IMR-90 (cell line): ENCODE results near the gene ANKRD44. TPM values are rescaled to one million over a fixed set of nuclear protein-coding genes. Genes with fewer than 3 reads are reported as not detected.

Experiments used
- ATAC-seq: fragments of 200-7000 bp; cut with Tn5 transposase; 2 replicates; pipeline ENCODE4 v1.9.1; 2020; ENCODE audit warnings: low read depth, mild to moderate bottlenecking, moderate library complexity
- BruUV-seq: library from RNA; stranded (reverse); fragments of 400-500 nt; replicated peaks from 2 replicates; lab custom pipeline; 2021; lab: Mats Ljungman, UMichigan
- CTCF ChIA-PET: fragments of 300-600 bp; formaldehyde crosslinking; extraction: SDS; loops from one replicate; lab custom pipeline; 2021; ENCODE audit warnings: antibody characterized with exemption; lab: Yijun Ruan, JAX
- POLR2A ChIA-PET: fragments of 300-600 bp; sonication (Branson Sonifier 250); formaldehyde crosslinking; loops from one replicate; lab custom pipeline; 2022; ENCODE audit warnings: antibody characterized with exemption; ENCODE audit not compliant: unreplicated experiment; lab: Charles Lee
- DNase-seq: peaks from one replicate; pipeline ENCODE4 v3.0.0; 2013
- H2AFZ ChIP-seq: replicated peaks from 2 replicates; pipeline ENCODE3; 2013; ENCODE audit warnings: low read length, mild to moderate bottlenecking; ENCODE audit not compliant: poor library complexity
- H2AK5ac ChIP-seq: 2 replicates; pipeline ENCODE4 v1.6.1; 2013; ENCODE audit warnings: low read depth, low read length, inconsistent platforms
- H2AK9ac ChIP-seq: replicated peaks from 2 replicates; pipeline ENCODE3; 2013; ENCODE audit warnings: mild to moderate bottlenecking, low read depth, low read length, moderate library complexity; ENCODE audit not compliant: poor library complexity
- H2BK120ac ChIP-seq: 2 replicates; pipeline ENCODE4 v1.6.1; 2013; ENCODE audit warnings: low read depth, low read length, inconsistent platforms
- H2BK15ac ChIP-seq: 3 replicates; pipeline ENCODE4 v1.6.1; 2013; ENCODE audit warnings: low read depth, low read length, inconsistent platforms
- H2BK20ac ChIP-seq: 2 replicates; pipeline ENCODE4 v1.6.1; 2013; ENCODE audit warnings: low read depth, mild to moderate bottlenecking, inconsistent platforms, low read length, moderate library complexity
- H2BK5ac ChIP-seq: 2 replicates; pipeline ENCODE4 v1.6.1; 2013; ENCODE audit warnings: mild to moderate bottlenecking, low read depth, low read length, inconsistent platforms; ENCODE audit not compliant: poor library complexity, severe bottlenecking
- H3K14ac ChIP-seq: replicated peaks from 2 replicates; pipeline ENCODE4 v1.6.1; 2013; ENCODE audit warnings: low read depth, low read length, inconsistent platforms
- H3K18ac ChIP-seq: 2 replicates; pipeline ENCODE4 v1.6.1; 2013; ENCODE audit warnings: low read depth, low read length, control low read depth
- H3K23ac ChIP-seq: 2 replicates; pipeline ENCODE4 v1.6.1; 2013; ENCODE audit warnings: low read depth, low read length, inconsistent platforms
- H3K27ac ChIP-seq: 2 replicates; pipeline ENCODE4 v1.5.1; 2013; ENCODE audit warnings: mild to moderate bottlenecking, control low read depth, low read length; ENCODE audit not compliant: insufficient read depth
- H3K27me3 ChIP-seq: 2 replicates; pipeline ENCODE4 v1.6.1; 2013; ENCODE audit warnings: low read length; ENCODE audit not compliant: control insufficient read depth, insufficient read depth
- H3K36me3 ChIP-seq: 2 replicates; pipeline ENCODE4 v1.6.1; 2013; ENCODE audit warnings: low read length, mixed read lengths; ENCODE audit not compliant: control insufficient read depth, insufficient read depth
- H3K4ac ChIP-seq: 2 replicates; pipeline ENCODE4 v1.6.1; 2013; ENCODE audit warnings: low read depth, low read length, inconsistent platforms
- H3K4me1 ChIP-seq: 2 replicates; pipeline ENCODE4 v1.6.1; 2013; ENCODE audit warnings: low read length, mixed read lengths; ENCODE audit not compliant: control insufficient read depth, insufficient read depth
- H3K4me2 ChIP-seq: 2 replicates; pipeline ENCODE4 v1.6.1; 2013; ENCODE audit warnings: low read depth, mild to moderate bottlenecking, control low read depth, low read length, moderate library complexity
- H3K4me3 ChIP-seq: 2 replicates; pipeline ENCODE4 v1.5.1; 2013; ENCODE audit warnings: low read depth, mild to moderate bottlenecking, control low read depth, low read length, moderate library complexity; ENCODE audit not compliant: insufficient read depth
- H3K56ac ChIP-seq: 2 replicates; pipeline ENCODE4 v1.6.1; 2013; ENCODE audit warnings: low read length, inconsistent platforms; ENCODE audit not compliant: insufficient read depth; ENCODE audit errors: extremely low read depth
- H3K79me1 ChIP-seq, 2 experiments: 2 replicates each; pipeline ENCODE4 v1.6.1; 2013; ENCODE audit warnings: low read length in 2 of 2, inconsistent platforms in 1 of 2, low read depth in 1 of 2
- H3K9ac ChIP-seq: 2 replicates; pipeline ENCODE4 v1.6.1; 2013; ENCODE audit warnings: low read depth, low read length, control low read depth
- H3K9me1 ChIP-seq: 2 replicates; pipeline ENCODE4 v1.6.1; 2013; ENCODE audit warnings: low read length, inconsistent platforms; ENCODE audit not compliant: insufficient read depth
- H3K9me3 ChIP-seq: 2 replicates; pipeline ENCODE4 v1.6.1; 2013; ENCODE audit warnings: low read length; ENCODE audit not compliant: control insufficient read depth, insufficient read depth
- H4K20me1 ChIP-seq: 2 replicates; pipeline ENCODE4 v1.6.1; 2013; ENCODE audit warnings: low read length, inconsistent platforms; ENCODE audit not compliant: insufficient read depth
- H4K5ac ChIP-seq: 2 replicates; pipeline ENCODE4 v1.6.1; 2013; ENCODE audit warnings: mild to moderate bottlenecking, low read depth, low read length, control low read depth
- H4K8ac ChIP-seq, 2 experiments: 2 replicates each; pipeline ENCODE4 v1.6.1; 2013; ENCODE audit warnings: low read depth in 2 of 2, low read length in 2 of 2, control low read depth in 1 of 2, inconsistent platforms in 1 of 2
- H4K91ac ChIP-seq: 2 replicates; pipeline ENCODE4 v1.6.1; 2013; ENCODE audit warnings: low read depth, low read length, inconsistent platforms; ENCODE audit not compliant: insufficient read depth
- BHLHE40 ChIP-seq: fragments of 150-350 bp; IDR thresholded peaks from 2 replicates; pipeline ENCODE4 v1.6.1; 2016; ENCODE audit warnings: mild to moderate bottlenecking, low read depth, low read length
- CEBPB ChIP-seq: IDR thresholded peaks from 2 replicates; pipeline ENCODE4 v1.6.1; 2012; ENCODE audit warnings: low read depth, low read length, improper control_type of control experiment
- CHD1 ChIP-seq: IDR thresholded peaks from 2 replicates; pipeline ENCODE4 v1.6.1; 2012; ENCODE audit warnings: low read depth, low read length, improper control_type of control experiment
- MAFK ChIP-seq: IDR thresholded peaks from 2 replicates; pipeline ENCODE4 v1.6.1; 2012; ENCODE audit warnings: low read depth, low read length, improper control_type of control experiment
- MAZ ChIP-seq: IDR thresholded peaks from 2 replicates; pipeline ENCODE4 v1.6.1; 2012; ENCODE audit warnings: low read depth, mild to moderate bottlenecking, low read length, improper control_type of control experiment, moderate library complexity, borderline replicate concordance
- POLR2A ChIP-seq: IDR thresholded peaks from 2 replicates; pipeline ENCODE4 v1.6.1; 2012; ENCODE audit warnings: mild to moderate bottlenecking, low read depth, low read length
- SMC3 ChIP-seq: fragments of 150-350 bp; IDR thresholded peaks from 2 replicates; pipeline ENCODE4 v1.6.1; 2016; ENCODE audit warnings: low read depth, mild to moderate bottlenecking, antibody characterized with exemption, low read length, moderate library complexity
- WGBS, 2 experiments: methylation state at CpG; one replicate each; pipeline versions ENCODE4 v1.1.5 to v1.1.7; 2013; ENCODE audit warnings: missing lambda C conversion rate in 2 of 2; ENCODE audit not compliant: insufficient read length in 1 of 2; ENCODE audit errors: extremely low coverage in 2 of 2; 5-methylcytosine and 5-hydroxymethylcytosine counted together
- dilution Hi-C: fragments of 300-500 bp; cut with HindIII; formaldehyde crosslinking; loops from one replicate; pipeline ENCODE4 v1.14.3; 2018; ENCODE audit warnings: low sequenced_read_pairs; ENCODE audit not compliant: unreplicated experiment
- in situ Hi-C: fragments of 300-500 bp; cut with MboI; formaldehyde crosslinking; loops from 3 replicates; pipeline ENCODE4 v1.14.3; 2019; ENCODE audit warnings: low sequenced_read_pairs, inconsistent platforms, mixed read lengths
- intact Hi-C: fragments of 100-400 bp; cut with micrococcal nuclease; formaldehyde crosslinking; loops from 2 replicates; pipeline ENCODE4 v1.10.0; 2022
- polyA plus RNA-seq, 3 experiments: library from polyadenylated mRNA; depleted of rRNA; stranded (reverse); fragments of >200 nt; gene quantifications; 2 replicates each; pipeline ENCODE4 v1.2.3, GENCODE V29; 2012; ENCODE audit warnings: low replicate concordance in 1 of 3
- total RNA-seq: library from RNA; depleted of rRNA; stranded (reverse); fragments of >200 nt; gene quantifications from 2 replicates; pipeline ENCODE4 v1.2.3, GENCODE V29; 2012
- TF ChIP-seq, protein P1 (sequence below): conservative IDR thresholded peaks from 2 replicates; pipeline ENCODE4 v1.5.1; 2012; ENCODE audit warnings: mild to moderate bottlenecking, low read depth, low read length, improper control_type of control experiment
- TF ChIP-seq, protein P2 (sequence below): fragments of 150-350 bp; IDR thresholded peaks from 2 replicates; pipeline ENCODE4 v1.6.1; 2016; ENCODE audit warnings: low read depth, mild to moderate bottlenecking, low read length, moderate library complexity, borderline replicate concordance

The ANKRD44 gene
- total and polyA plus RNA-seq, 2 of the 4 experiments (the other 2 are of a cell fraction): 5.2 to 15.6 TPM

DNA sequence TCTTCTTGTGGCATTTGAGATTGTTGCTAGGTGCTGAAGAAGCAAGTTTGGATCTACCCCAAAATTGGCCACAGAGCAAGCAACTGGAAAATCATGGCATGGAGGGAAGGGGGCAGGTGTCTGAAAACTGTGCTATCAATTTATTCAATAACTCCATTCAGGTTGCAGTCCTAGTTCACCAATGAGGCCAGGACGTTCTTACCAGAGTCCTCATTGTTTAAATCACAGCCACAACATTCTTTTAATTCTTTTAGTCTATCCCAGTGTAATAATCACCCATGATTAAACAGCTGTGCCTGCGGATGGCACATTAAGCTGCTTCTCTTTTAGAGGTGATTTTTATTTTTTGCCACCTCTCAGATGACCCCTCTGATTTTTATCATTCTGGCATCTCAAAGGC is 103.5 kb downstream of the ANKRD44 start:
- Histone ChIP-seq H2AK9ac (no peak overlapping the region), H3K4me2 (no peak overlapping the region), H2BK120ac (no peak overlapping the region), H3K56ac (no peak overlapping the region), H3K4me3 (no peak overlapping the region), H3K14ac (no peak overlapping the region), H3K4ac (no peak overlapping the region), H3K4me1 (peaks cover 8% of the 10 kb centered on the region), H4K91ac (no peak overlapping the region), H2AFZ (no peak overlapping the region), H2BK20ac (no peak overlapping the region), H3K79me1 (peaks cover 0 to 13% of the 10 kb centered on the region in 2 experiments; a peak in 1 of 4 replicates), H3K9me1 (peaks cover 16% of the 10 kb centered on the region), H4K20me1 (no peaks in the 10 kb centered on the region), H2BK5ac (no peak overlapping the region), H3K9ac (no peak overlapping the region), H2BK15ac (no peak overlapping the region; the same call in 2 of the 3 replicates), H3K9me3 (no peaks in the 10 kb centered on the region), H2AK5ac (no peak overlapping the region), H4K8ac (no peak overlapping the region), H3K36me3 (no peaks in the 10 kb centered on the region), H3K18ac (no peak overlapping the region), H3K27me3 (no peaks in the 10 kb centered on the region), H3K27ac (no peak overlapping the region), H4K5ac (no peak overlapping the region), H3K23ac (no peak overlapping the region)
- dilution Hi-C loops (no loop called here), in situ Hi-C loops (no loop called here), intact Hi-C loops (no loop called here)
- TF ChIP-seq, protein P1, sequence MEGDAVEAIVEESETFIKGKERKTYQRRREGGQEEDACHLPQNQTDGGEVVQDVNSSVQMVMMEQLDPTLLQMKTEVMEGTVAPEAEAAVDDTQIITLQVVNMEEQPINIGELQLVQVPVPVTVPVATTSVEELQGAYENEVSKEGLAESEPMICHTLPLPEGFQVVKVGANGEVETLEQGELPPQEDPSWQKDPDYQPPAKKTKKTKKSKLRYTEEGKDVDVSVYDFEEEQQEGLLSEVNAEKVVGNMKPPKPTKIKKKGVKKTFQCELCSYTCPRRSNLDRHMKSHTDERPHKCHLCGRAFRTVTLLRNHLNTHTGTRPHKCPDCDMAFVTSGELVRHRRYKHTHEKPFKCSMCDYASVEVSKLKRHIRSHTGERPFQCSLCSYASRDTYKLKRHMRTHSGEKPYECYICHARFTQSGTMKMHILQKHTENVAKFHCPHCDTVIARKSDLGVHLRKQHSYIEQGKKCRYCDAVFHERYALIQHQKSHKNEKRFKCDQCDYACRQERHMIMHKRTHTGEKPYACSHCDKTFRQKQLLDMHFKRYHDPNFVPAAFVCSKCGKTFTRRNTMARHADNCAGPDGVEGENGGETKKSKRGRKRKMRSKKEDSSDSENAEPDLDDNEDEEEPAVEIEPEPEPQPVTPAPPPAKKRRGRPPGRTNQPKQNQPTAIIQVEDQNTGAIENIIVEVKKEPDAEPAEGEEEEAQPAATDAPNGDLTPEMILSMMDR: no peak
- no peak for TF ChIP-seq MAFK
- TF ChIP-seq, protein P2, sequence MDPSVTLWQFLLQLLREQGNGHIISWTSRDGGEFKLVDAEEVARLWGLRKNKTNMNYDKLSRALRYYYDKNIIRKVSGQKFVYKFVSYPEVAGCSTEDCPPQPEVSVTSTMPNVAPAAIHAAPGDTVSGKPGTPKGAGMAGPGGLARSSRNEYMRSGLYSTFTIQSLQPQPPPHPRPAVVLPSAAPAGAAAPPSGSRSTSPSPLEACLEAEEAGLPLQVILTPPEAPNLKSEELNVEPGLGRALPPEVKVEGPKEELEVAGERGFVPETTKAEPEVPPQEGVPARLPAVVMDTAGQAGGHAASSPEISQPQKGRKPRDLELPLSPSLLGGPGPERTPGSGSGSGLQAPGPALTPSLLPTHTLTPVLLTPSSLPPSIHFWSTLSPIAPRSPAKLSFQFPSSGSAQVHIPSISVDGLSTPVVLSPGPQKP: no peak
- TF ChIP-seq BHLHE40: no peak
- no peak for TF ChIP-seq CEBPB
- no peak for TF ChIP-seq MAZ
- no peak for TF ChIP-seq SMC3
- TF ChIP-seq POLR2A: no peak
- no peak for TF ChIP-seq CHD1
- peak; percentile 60; the same call in 1 of the 2 replicates for ATAC-seq
- no TSS peak for BruUV-seq
- no peak for DNase-seq
- POLR2A ChIA-PET: no interaction called here
- WGBS, 2 experiments: 0% methylated on average over 1 of the region's 2 CpGs; no CpG with 5 or more reads in 1 of the 2 experiments
- CTCF ChIA-PET: no interaction called here
